DMS53 treated with DMSO at 0.1 percent for 48 hours (cell line): ENCODE data around the gene MAGT1.
"Not testable (repeated sequence)": the region's sequence is repeated elsewhere in the genome, so short reads cannot be mapped to it uniquely, and the experiment has no call there.

Source experiments
- DNase-seq: peaks from one replicate; lab custom pipeline; 2025; ENCODE audit not compliant: unreplicated experiment; lab: John Stamatoyannopoulos, UW

Gene MAGT1

GRCh38 chrX:77894921-77895886 lies at the start of gene MAGT1:
TSS of gene MAGT1 (minus strand) at chrX:77895435. CDS start at chrX:77895410, 25 bp downstream.
- peak; percentile 93 for DNase-seq

GRCh38 chrX:77945031-77945430 lies 49.8 kb upstream of the MAGT1 start:
- not testable (repeated sequence) for DNase-seq

- no peak for DNase-seq
These were observed 42.9 kb upstream of the MAGT1 start for GRCh38 chrX:77938083-77938680.

GRCh38 chrX:77937291-77937690 lies 42.1 kb upstream of the MAGT1 start:
- peak; percentile 68 for DNase-seq

GRCh38 chrX:77936299-77936698 lies 41.1 kb upstream of the MAGT1 start:
- DNase-seq = no peak

GRCh38 chrX:77935886-77936285 lies 40.7 kb upstream of the MAGT1 start:
- no peak for DNase-seq

GRCh38 chrX:77930581-77930980 lies 35.3 kb upstream of the MAGT1 start:
- DNase-seq = no peak

GRCh38 chrX:77925764-77926163 lies 30.5 kb upstream of the MAGT1 start:
- no peak for DNase-seq

- DNase-seq = no peak
These were observed 29.2 kb upstream of the MAGT1 start for GRCh38 chrX:77924320-77924859.

- no peak for DNase-seq
These were observed 27.6 kb upstream of the MAGT1 start for GRCh38 chrX:77922787-77923186.

- not testable (repeated sequence) for DNase-seq
These were observed 24.1 kb upstream of the MAGT1 start for GRCh38 chrX:77919370-77919769.

GRCh38 chrX:77918568-77918967 lies 23.3 kb upstream of the MAGT1 start:
- no peak for DNase-seq

- no peak for DNase-seq
These were observed 22.2 kb upstream of the MAGT1 start for GRCh38 chrX:77917294-77917933.

GRCh38 chrX:77910108-77910840 lies 15.0 kb upstream of the MAGT1 start, which contains the start of gene ATP7A:
TSS of gene ATP7A (plus strand) at chrX:77910693. CDS start at chrX:77971642, 60,949 bp downstream.
- DNase-seq = peak; percentile 90

GRCh38 chrX:77901506-77901905 lies 6.3 kb upstream of the MAGT1 start:
- no peak for DNase-seq

GRCh38 chrX:77900688-77901087 lies 5.5 kb upstream of the MAGT1 start:
- DNase-seq = no peak

GRCh38 chrX:77899081-77899828 lies 4.0 kb upstream of the MAGT1 start, which contains the start of gene COX7B:
TSS of gene COX7B (plus strand) at chrX:77899468. CDS start at chrX:77899554, 86 bp downstream.
- DNase-seq = peak; percentile 98

GRCh38 chrX:77893713-77894112 lies 1.5 kb downstream of the MAGT1 start:
- no peak for DNase-seq

GRCh38 chrX:77892887-77893286 lies 2.3 kb downstream of the MAGT1 start:
- DNase-seq = no peak

- not testable (repeated sequence) for DNase-seq
These were observed 13.8 kb downstream of the MAGT1 start for GRCh38 chrX:77881418-77881817.
